IMR-90 (cell line): ENCODE data around the gene NFATC3.
A peak's percentile ranks its signal among the peaks of the same experiment; 100 is the strongest.

Experiments used
- CEBPB ChIP-seq: IDR thresholded peaks from 2 replicates; pipeline ENCODE4 v1.6.1; 2012; ENCODE audit warnings: low read depth, low read length, improper control_type of control experiment
- RAD21 ChIP-seq: IDR thresholded peaks from 2 replicates; pipeline ENCODE4 v1.6.1; 2012; ENCODE audit warnings: low read length, improper control_type of control experiment
- SMC3 ChIP-seq: fragments of 150-350 bp; IDR thresholded peaks from 2 replicates; pipeline ENCODE4 v1.6.1; 2016; ENCODE audit warnings: low read depth, mild to moderate bottlenecking, antibody characterized with exemption, low read length, moderate library complexity
- TF ChIP-seq, protein P1 (sequence below): conservative IDR thresholded peaks from 2 replicates; pipeline ENCODE4 v1.5.1; 2012; ENCODE audit warnings: mild to moderate bottlenecking, low read depth, low read length, improper control_type of control experiment

DNA sequence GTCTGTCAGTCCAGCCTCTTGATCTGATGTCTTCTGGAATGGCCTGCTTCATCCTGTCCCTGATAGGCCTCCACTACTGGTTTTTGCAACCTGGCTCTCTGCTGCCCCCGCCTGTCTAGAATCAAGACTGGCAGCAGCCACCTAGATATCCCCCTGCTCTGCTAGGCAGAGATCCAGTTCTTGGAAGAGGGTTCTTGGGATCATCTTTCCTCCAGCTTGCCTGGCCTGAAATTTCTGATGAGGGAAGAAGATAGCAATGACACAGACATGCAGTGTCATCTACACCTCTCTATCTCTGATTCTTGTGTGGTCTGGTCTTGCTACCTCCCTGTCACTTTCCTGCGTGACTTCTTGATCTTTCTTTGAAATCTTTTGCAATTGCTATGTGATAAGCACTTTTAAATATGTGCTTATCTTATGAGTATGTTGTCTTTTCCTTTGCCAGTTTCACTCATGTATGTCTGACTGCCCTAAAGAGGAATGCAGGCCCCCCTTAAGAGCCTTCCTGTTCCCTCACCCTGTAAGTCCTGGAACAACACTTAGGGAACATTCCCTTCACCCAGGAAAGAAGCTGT is 20.3 kb upstream of the NFATC3 start:
- peak; percentile 65 for TF ChIP-seq RAD21
- TF ChIP-seq CEBPB = peak; percentile 94
- peak; percentile 50 for TF ChIP-seq SMC3
- TF ChIP-seq, protein P1, sequence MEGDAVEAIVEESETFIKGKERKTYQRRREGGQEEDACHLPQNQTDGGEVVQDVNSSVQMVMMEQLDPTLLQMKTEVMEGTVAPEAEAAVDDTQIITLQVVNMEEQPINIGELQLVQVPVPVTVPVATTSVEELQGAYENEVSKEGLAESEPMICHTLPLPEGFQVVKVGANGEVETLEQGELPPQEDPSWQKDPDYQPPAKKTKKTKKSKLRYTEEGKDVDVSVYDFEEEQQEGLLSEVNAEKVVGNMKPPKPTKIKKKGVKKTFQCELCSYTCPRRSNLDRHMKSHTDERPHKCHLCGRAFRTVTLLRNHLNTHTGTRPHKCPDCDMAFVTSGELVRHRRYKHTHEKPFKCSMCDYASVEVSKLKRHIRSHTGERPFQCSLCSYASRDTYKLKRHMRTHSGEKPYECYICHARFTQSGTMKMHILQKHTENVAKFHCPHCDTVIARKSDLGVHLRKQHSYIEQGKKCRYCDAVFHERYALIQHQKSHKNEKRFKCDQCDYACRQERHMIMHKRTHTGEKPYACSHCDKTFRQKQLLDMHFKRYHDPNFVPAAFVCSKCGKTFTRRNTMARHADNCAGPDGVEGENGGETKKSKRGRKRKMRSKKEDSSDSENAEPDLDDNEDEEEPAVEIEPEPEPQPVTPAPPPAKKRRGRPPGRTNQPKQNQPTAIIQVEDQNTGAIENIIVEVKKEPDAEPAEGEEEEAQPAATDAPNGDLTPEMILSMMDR = peak; percentile 88
